Thymus (tissue), 14 donors: ENCODE data around the gene PRSS35. TPM values are rescaled to one million over a fixed set of nuclear protein-coding genes. Genes with fewer than 3 reads are reported as not detected.

Source experiments
- DNase-seq, 9 donors: peaks; one replicate each; pipeline ENCODE4 v3.0.0-alpha.2; 2013; ENCODE audit warnings: low spot score in 9 of 9, low read depth in 6 of 9, missing footprints in 1 of 9
- H3K27ac ChIP-seq, 2 donors: one replicate each; pipeline ENCODE4 v1.5.1; 2013; ENCODE audit warnings: control low read depth in 1 of 2, low read depth in 1 of 2, low read length in 1 of 2, mild to moderate bottlenecking in 1 of 2, moderate library complexity in 1 of 2
- H3K27me3 ChIP-seq, 2 donors: one replicate each; pipeline ENCODE4 v1.5.1; 2013; ENCODE audit warnings: low read length in 1 of 2; ENCODE audit not compliant: control insufficient read depth in 2 of 2, insufficient read depth in 1 of 2
- H3K36me3 ChIP-seq, 2 donors: one replicate each; pipeline ENCODE4 v1.5.1; 2013; ENCODE audit warnings: low read length in 1 of 2, mild to moderate bottlenecking in 1 of 2, moderate library complexity in 1 of 2; ENCODE audit not compliant: control insufficient read depth in 2 of 2, insufficient read depth in 2 of 2
- H3K4me1 ChIP-seq, 2 donors: one replicate each; pipeline ENCODE4 v1.5.1; 2013; ENCODE audit warnings: low read length in 2 of 2; ENCODE audit not compliant: control insufficient read depth in 2 of 2, insufficient read depth in 2 of 2
- H3K4me3 ChIP-seq, 2 donors: one replicate each; pipeline ENCODE4 v1.5.1; 2013; ENCODE audit warnings: low read length in 2 of 2, control low read depth in 1 of 2, mild to moderate bottlenecking in 1 of 2
- H3K9me3 ChIP-seq, 2 donors: one replicate each; pipeline ENCODE4 v1.5.1; 2013; ENCODE audit warnings: low read length in 1 of 2, mild to moderate bottlenecking in 1 of 2; ENCODE audit not compliant: control insufficient read depth in 2 of 2, insufficient read depth in 1 of 2
- WGBS: extraction: QIAGEN DNeasy Blood & Tissue Kit; methylation state at CpG from one replicate; pipeline ENCODE4 v1.1.7; 2013; 5-methylcytosine and 5-hydroxymethylcytosine counted together
- long read RNA-seq, 10 donors: transcript quantifications; one replicate each; lab custom pipeline, GENCODE V29; 2026
- polyA plus RNA-seq: library from polyadenylated mRNA; stranded (reverse); fragments of 200-250 nt; gene quantifications from one replicate; pipeline ENCODE4 v1.2.3, GENCODE V29; 2013
- total RNA-seq: library from RNA; stranded (reverse); fragments of 120-200 nt; gene quantifications from one replicate; pipeline ENCODE4 v1.2.4, GENCODE V29; 2013
- donor health status: healthy.

The PRSS35 gene, protein sequence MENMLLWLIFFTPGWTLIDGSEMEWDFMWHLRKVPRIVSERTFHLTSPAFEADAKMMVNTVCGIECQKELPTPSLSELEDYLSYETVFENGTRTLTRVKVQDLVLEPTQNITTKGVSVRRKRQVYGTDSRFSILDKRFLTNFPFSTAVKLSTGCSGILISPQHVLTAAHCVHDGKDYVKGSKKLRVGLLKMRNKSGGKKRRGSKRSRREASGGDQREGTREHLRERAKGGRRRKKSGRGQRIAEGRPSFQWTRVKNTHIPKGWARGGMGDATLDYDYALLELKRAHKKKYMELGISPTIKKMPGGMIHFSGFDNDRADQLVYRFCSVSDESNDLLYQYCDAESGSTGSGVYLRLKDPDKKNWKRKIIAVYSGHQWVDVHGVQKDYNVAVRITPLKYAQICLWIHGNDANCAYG
- total RNA-seq (1.7 TPM), polyA plus RNA-seq (0.68 TPM)
- long read RNA-seq, donor 1, partial matches to known transcripts, result 0 of 1 reads
- long read RNA-seq, donor 1, other reads (novel, unspliced or antisense), result 0 of 1 reads
- long read RNA-seq, donor 2, result 0 reads
- long read RNA-seq, donor 3, partial matches to known transcripts, result 0 of 2 reads
- long read RNA-seq, donor 3, other reads (novel, unspliced or antisense), result 0 of 2 reads
- long read RNA-seq, donor 4, result 0 reads
- long read RNA-seq, donor 5, partial matches to known transcripts, result 0 of 3 reads
- long read RNA-seq, donor 5, other reads (novel, unspliced or antisense), result 0 of 3 reads
- long read RNA-seq, donor 6, result 0 reads
- long read RNA-seq, donor 7, partial matches to known transcripts, result 0 of 1 reads
- long read RNA-seq, donor 7, other reads (novel, unspliced or antisense), result 0 of 1 reads
- long read RNA-seq, donor 8, result 0 reads
- long read RNA-seq, donor 9, result 0 reads
- long read RNA-seq, donor 10, result 0 reads

DNA sequence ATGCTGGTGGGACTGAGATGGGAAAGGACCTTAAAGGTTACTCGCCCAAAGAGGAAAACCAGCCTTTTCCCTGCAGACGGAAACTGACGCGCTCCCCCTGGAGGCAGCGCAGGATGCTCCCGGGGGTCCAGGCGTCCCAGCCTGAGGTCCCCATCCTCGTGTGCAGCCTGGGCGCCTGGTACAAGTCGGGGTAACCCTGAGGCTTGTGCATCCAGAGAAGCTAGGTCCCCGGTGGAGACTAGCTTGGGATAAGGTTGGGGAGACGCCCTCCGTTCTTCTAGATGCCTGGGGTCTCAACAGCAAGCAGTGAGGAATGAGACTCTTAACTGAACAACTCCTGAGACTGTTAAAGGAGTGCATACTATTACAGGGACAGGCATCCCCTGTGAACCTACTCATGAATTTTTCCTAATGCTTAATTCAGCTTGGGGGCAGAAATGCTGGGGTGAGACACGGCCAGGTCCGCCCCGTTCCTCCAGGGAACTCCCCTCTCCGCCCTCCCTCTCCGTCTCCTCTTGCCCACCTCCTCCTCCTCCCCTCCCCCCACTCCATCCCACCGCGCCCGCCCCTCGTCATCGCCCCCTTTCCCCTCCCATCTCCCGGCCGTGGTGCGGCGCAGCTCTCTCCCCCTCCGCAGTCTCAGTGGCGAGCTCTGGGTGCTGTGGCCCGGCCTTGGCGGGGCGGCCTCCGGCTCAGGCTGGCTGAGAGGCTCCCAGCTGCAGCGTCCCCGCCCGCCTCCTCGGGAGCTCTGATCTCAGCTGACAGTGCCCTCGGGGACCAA is at the start of gene PRSS35:
PRSS35 (plus strand) TSS at position 634 of the 781 bp plus-strand sequence. CDS start 10,908 bp downstream, outside the sequence.
- peak within 1 kb of the TSS; percentile 10 to 12 for H3K4me3 ChIP-seq
- H3K27ac ChIP-seq, result no peak within 1 kb of the TSS
- H3K36me3 ChIP-seq, result no peaks in the 10 kb centered on the region
- 2% methylated on average over 38 of the region's 38 CpGs for WGBS
- H3K9me3 ChIP-seq, result no peaks in the 10 kb centered on the region
- no peaks in the 10 kb centered on the region for H3K4me1 ChIP-seq
- DNase-seq, result peak in 1 of 9 donors; percentile 5
- H3K27me3 ChIP-seq, result peaks cover 13 to 22% of the 10 kb centered on the region in 2 donors

DNA sequence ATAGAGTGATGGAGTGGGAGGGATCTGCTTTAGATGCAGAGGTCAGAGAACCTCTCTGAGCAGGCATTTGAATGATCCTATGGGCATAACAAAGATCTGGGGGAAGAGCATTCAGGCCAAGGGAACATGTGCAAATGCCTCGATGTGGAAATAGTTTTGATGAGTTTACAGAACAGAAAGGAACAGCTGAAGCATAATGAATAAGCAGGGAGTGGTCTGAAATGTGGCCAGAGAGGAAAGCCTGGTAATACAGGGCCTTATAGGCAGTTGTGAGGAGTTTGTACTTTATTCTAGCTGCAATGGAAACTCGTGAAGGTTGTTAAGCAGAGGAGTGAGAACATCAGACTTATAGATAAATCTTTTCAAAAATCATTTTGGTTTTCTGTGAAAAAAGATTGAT is 48.4 kb upstream of the PRSS35 start:
- Histone ChIP-seq H3K4me3 (no peak overlapping the region), H3K27me3 (no peaks in the 10 kb centered on the region), H3K36me3 (no peaks in the 10 kb centered on the region), H3K27ac (no peak overlapping the region), H3K4me1 (no peaks in the 10 kb centered on the region), H3K9me3 (no peaks in the 10 kb centered on the region)
- WGBS, result 87% methylated on average over 2 of the region's 2 CpGs
- no peak for DNase-seq

DNA sequence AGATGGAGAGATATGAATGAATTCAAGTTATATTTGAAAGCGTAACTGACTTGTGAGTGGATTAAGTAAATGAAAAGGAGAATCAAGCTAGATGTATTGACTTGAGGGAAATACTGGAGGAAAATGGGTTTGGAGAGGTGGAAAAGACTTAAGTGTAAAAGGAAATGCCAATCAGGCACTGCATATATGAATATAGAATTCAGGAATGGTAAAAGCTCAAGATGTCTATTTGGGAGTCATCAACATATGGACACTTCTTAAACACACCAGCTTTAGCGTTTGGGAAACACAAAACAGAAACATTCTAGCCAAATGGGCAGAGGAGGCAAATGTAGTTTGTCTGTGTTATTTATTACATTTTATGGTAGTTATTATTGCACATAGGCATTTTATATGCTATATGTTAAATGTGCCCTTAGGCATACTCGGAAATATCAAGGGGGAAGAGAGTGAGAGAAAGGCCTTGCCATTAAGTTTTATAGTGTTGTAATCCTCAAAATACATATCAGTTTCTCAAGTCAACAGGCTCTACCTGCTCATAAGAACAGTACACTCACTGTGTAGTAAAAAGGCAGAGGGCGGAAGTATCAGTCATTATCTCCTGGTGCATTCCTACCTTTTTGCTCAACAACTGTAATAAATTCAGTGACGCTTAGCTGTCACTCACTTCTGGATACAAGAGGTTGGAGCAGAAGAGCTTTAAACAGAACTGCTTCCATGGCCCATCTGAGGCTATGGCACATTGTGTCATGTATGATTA is 47.8 kb upstream of the PRSS35 start:
- no peak for DNase-seq
- Histone ChIP-seq H3K36me3 (no peaks in the 10 kb centered on the region), H3K9me3 (no peaks in the 10 kb centered on the region), H3K4me3 (no peak overlapping the region), H3K27me3 (no peaks in the 10 kb centered on the region), H3K4me1 (no peaks in the 10 kb centered on the region), H3K27ac (no peak overlapping the region)
- 98% methylated on average over 5 of the region's 5 CpGs for WGBS

DNA sequence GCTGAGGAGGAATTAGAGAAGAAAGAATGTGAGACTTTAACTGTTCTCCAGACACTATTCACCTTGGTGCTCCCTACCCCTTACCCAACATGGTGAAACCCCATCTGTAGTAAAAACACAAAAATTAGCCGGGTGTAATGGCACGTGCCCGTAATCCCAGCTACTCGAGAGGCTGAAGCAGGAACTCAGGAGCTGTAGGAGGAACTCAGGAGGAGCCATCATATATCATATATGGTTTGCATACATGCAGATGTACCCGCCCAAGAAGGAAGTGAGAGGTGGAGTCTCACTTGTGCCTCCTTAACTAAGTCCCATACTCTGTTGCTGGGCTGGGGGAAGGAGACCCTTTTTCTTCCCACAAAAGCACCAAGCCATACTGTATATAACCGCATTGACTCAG is 46.0 kb upstream of the PRSS35 start:
- no peak for DNase-seq
- Histone ChIP-seq H3K27me3 (no peaks in the 10 kb centered on the region), H3K4me3 (no peak overlapping the region), H3K36me3 (no peaks in the 10 kb centered on the region), H3K9me3 (no peaks in the 10 kb centered on the region), H3K4me1 (no peaks in the 10 kb centered on the region), H3K27ac (no peak overlapping the region)
- WGBS, result 96% methylated on average over 6 of the region's 6 CpGs

DNA sequence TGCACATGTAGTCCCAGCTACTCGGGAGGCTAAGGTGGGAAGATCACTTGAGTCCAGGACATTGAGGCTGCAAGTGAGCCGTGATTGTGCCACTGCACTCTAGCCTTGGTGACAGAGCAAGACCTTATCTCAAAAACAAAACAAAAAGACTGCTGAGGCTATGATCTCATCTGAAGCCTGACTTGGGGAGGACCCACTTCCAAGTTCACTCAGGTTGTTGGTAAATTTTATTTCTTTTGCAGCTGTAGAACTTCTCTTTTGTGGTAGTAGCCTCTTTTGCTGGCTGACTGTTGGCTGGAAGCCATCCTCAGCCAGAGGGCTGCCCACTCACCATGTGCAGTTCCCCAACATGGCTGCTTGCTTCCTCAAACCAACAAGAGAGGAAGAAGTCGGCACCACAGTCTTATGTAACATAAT is 44.7 kb upstream of the PRSS35 start:
- H3K27ac ChIP-seq, result no peak overlapping the region
- no peak for DNase-seq
- H3K9me3 ChIP-seq, result no peaks in the 10 kb centered on the region
- no peaks in the 10 kb centered on the region for H3K27me3 ChIP-seq
- H3K4me3 ChIP-seq, result no peak overlapping the region
- 33% methylated on average over 3 of the region's 3 CpGs for WGBS
- no peaks in the 10 kb centered on the region for H3K4me1 ChIP-seq
- H3K36me3 ChIP-seq, result no peaks in the 10 kb centered on the region

DNA sequence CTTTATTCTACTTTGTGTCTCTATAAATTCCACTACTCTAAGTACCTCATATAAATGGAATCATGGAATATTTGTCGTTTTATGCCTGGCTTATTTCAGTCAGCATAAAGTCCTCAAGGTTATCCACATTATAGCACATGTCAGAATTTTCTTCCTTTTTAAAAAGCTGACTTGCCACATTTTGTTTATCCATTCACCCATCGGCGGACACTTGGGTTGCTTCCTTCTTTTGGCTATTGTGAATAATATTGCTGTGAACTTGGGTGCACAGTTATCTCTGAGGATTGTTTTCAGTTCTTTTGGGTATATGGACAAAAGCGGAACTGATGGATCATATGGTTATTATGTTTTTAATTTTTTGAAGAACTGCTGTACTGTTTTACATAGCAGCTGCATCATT is 42.3 kb upstream of the PRSS35 start:
- H3K4me3 ChIP-seq, result no peak overlapping the region
- WGBS, result 81% methylated on average over 4 of the region's 4 CpGs
- H3K27ac ChIP-seq, result no peak overlapping the region
- H3K27me3 ChIP-seq, result no peaks in the 10 kb centered on the region
- no peaks in the 10 kb centered on the region for H3K4me1 ChIP-seq
- H3K9me3 ChIP-seq, result no peaks in the 10 kb centered on the region
- no peak for DNase-seq
- H3K36me3 ChIP-seq, result no peaks in the 10 kb centered on the region

DNA sequence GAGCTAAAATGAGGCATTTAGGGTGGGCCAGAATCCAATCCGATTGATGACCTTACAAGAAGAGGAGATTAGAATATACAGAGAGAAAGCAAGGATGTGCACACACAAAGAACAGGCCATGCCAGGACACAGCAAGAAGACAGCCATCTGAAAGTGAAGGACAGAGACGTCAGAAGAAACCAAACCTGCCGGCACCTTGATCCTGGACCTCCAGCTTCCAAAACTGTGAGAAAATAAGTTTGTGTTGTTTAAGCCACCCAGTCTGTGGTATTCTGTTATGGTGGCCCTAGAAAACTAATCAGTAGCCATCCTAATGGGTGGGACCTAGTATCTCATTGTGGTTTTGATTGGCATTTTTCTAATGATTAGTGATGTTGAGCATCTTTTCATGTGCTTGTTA is 41.7 kb upstream of the PRSS35 start:
- no peak for DNase-seq

DNA sequence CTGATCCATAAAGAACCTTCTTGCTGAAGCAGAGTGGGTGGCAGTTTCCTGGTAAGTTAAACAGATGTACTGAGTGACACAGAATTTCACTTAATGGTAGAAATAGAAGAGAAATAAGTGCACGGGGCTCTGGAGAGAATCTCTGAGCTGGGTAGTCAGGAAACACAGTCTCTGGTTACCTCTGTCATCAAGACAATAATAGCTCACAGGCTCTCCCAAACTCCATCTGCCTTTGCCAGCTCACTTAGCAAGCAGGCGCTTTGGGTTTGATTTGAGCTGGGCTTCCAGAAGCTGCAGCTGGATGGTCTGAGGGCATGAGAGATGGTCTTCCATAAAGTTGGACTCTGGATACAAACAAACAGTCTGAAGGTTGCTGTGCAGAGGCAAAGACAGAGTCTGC is 39.6 kb upstream of the PRSS35 start:
- no peak for DNase-seq
- Histone ChIP-seq H3K27me3 (no peaks in the 10 kb centered on the region), H3K27ac (no peak overlapping the region), H3K36me3 (no peaks in the 10 kb centered on the region), H3K4me3 (no peak overlapping the region), H3K9me3 (no peaks in the 10 kb centered on the region), H3K4me1 (no peaks in the 10 kb centered on the region)
- 91% methylated on average over 2 of the region's 2 CpGs for WGBS

More for the DNA sequence above, 41.7 kb upstream of the PRSS35 start:
- Histone ChIP-seq H3K4me1 (no peaks in the 10 kb centered on the region), H3K27me3 (no peaks in the 10 kb centered on the region), H3K4me3 (no peak overlapping the region), H3K27ac (no peak overlapping the region), H3K9me3 (no peaks in the 10 kb centered on the region), H3K36me3 (no peaks in the 10 kb centered on the region)
- WGBS, result 97% methylated on average over 3 of the region's 3 CpGs
